HUES64 (cell line): ENCODE results near the gene LAMA3.

Experiments used
- H3K27ac ChIP-seq: 2 replicates; pipeline ENCODE4 v1.7.0; 2013; ENCODE audit warnings: low read depth, low read length, inconsistent platforms
- H3K27me3 ChIP-seq: 2 replicates; pipeline ENCODE4 v1.6.1; 2013; ENCODE audit warnings: mild to moderate bottlenecking, low read length; ENCODE audit not compliant: insufficient read depth
- H3K36me3 ChIP-seq: 2 replicates; pipeline ENCODE4 v1.6.1; 2013; ENCODE audit warnings: mild to moderate bottlenecking, low read length; ENCODE audit not compliant: insufficient read depth
- H3K4me1 ChIP-seq: 2 replicates; pipeline ENCODE4 v1.6.1; 2013; ENCODE audit warnings: mild to moderate bottlenecking, low read length, moderate library complexity; ENCODE audit not compliant: insufficient read depth
- H3K4me3 ChIP-seq: 2 replicates; pipeline ENCODE4 v1.5.1; 2013; ENCODE audit warnings: mild to moderate bottlenecking, low read length, moderate library complexity
- H3K9ac ChIP-seq: 2 replicates; pipeline ENCODE4 v1.6.1; 2013; ENCODE audit warnings: mild to moderate bottlenecking, low read depth, low read length
- H3K9me3 ChIP-seq: 2 replicates; pipeline ENCODE4 v1.6.1; 2013; ENCODE audit warnings: low read depth, low read length; ENCODE audit not compliant: insufficient read depth
- WGBS: fragments of 150-250, 120-280 bp; methylation state at CpG from one replicate; pipeline ENCODE4 v1.1.7; 2013; ENCODE audit warnings: missing lambda C conversion rate; 5-methylcytosine and 5-hydroxymethylcytosine counted together

The LAMA3 gene

DNA sequence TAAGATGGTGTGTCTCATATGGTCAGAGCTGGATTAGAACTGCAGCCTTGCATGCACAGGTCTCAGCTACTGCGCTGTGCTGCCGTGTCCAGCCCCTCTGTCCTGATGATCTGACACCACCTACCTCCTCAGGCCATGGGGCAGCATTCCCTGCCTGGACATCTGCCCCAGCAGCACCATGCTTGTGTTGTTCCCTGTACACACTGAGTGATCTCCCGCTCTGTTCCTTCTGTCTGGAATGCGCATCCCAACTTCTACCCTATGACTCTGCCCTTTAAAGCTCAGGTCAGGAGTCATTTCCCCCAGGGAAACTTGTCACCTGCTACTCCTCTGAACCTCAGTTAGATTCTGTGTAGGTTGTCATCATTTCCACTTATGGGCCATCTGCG is 167.9 kb downstream of the LAMA3 start:
- Histone ChIP-seq H3K4me3 (no peak overlapping the region), H3K9me3 (no peaks in the 10 kb centered on the region), H3K4me1 (peaks cover 13% of the 10 kb centered on the region), H3K36me3 (no peaks in the 10 kb centered on the region), H3K9ac (no peak overlapping the region), H3K27me3 (no peaks in the 10 kb centered on the region), H3K27ac (no peak overlapping the region)
- 97% methylated on average over 5 of the region's 5 CpGs for WGBS

DNA sequence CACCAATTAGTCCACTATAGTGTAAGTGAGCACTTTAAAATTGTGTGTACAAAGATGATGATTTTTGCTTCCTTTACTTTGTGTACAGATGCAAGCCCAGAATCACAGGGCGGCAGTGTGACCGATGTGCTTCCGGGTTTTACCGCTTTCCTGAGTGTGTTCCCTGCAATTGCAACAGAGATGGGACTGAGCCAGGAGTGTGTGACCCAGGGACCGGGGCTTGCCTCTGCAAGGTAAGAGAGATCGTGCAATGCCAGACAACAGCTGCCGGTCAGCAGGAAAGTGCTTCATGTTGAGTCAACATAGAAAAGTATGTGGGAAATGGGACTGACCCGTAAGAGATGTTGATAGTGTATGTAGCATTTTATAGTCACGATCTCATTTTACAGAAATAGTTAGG is 168.5 kb downstream of the LAMA3 start:
- Histone ChIP-seq H3K36me3 (no peaks in the 10 kb centered on the region), H3K9me3 (no peaks in the 10 kb centered on the region), H3K9ac (no peak overlapping the region), H3K4me1 (peaks cover 19% of the 10 kb centered on the region), H3K27me3 (no peaks in the 10 kb centered on the region), H3K27ac (no peak overlapping the region), H3K4me3 (no peak overlapping the region)
- 94% methylated on average over 9 of the region's 9 CpGs for WGBS

DNA sequence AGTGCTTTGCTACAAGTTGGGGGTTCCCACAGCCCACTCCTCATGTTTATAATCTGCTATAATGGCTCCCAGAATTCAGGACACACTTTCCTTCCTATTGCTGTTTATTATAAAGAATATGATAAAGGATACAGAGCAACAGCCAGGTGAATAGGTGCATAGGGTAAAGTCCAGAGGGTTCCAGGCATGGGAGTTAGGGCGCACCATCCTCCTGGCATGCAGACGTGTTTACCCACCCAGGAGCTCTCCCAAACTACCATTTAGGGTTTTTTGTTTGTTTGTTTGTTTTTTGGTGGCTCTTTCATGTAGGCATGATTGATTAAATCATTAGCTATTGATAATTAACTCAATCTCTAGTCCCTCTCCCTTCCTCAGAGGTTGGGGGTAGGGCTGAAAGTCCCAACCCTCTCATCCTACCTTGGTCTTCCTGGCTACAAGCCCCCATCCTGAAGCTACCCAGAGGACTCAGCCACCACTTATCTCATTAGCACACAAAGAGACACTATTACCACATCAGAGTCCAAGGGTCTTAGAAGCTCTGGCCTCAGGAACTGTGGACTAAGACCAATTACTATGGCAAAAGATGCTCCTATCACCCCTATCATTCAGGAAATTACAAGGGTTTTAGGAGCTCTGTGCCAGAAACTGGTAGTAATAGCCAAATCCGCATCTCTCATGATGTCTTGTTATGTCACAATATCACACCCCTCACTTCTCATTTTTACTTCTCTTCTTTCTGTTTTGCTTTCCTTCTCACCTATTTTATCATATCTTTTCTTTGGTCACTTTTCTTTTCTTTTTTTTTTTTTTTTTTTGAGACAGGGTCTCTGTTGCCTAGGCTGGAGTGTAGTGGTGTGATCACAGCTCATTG is 170.4 kb downstream of the LAMA3 start:
- Histone ChIP-seq H3K36me3 (no peaks in the 10 kb centered on the region), H3K9ac (no peak overlapping the region), H3K4me1 (peaks cover 22% of the 10 kb centered on the region), H3K4me3 (no peak overlapping the region), H3K27ac (no peak overlapping the region), H3K27me3 (no peaks in the 10 kb centered on the region), H3K9me3 (no peaks in the 10 kb centered on the region)
- 84% methylated on average over 2 of the region's 3 CpGs for WGBS

DNA sequence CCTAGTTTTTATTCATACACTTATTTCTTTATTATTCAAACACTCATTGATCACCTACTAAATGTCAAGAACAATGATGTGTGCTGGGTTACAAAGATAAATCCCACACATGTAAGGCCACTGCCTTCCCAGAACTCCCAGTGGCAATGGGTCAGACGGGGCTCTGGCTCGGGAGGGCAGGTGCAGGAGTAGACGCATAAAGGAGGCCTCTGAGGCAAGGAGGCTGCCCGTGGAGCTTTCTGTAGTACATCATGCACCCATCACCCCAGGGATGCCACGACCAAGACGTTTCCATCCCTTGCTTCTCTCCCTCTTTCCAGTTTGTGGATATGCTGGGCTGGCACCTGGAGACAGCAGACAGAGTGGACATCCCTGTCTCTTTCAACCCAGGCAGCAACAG is 172.1 kb downstream of the LAMA3 start:
- no peak overlapping the region for H3K9ac ChIP-seq
- H3K4me3 ChIP-seq = no peak overlapping the region
- H3K9me3 ChIP-seq = no peaks in the 10 kb centered on the region
- no peaks in the 10 kb centered on the region for H3K36me3 ChIP-seq
- no peaks in the 10 kb centered on the region for H3K27me3 ChIP-seq
- no peak overlapping the region for H3K27ac ChIP-seq
- WGBS = 69% methylated on average over 6 of the region's 6 CpGs
- H3K4me1 ChIP-seq = peaks cover 22% of the 10 kb centered on the region

DNA sequence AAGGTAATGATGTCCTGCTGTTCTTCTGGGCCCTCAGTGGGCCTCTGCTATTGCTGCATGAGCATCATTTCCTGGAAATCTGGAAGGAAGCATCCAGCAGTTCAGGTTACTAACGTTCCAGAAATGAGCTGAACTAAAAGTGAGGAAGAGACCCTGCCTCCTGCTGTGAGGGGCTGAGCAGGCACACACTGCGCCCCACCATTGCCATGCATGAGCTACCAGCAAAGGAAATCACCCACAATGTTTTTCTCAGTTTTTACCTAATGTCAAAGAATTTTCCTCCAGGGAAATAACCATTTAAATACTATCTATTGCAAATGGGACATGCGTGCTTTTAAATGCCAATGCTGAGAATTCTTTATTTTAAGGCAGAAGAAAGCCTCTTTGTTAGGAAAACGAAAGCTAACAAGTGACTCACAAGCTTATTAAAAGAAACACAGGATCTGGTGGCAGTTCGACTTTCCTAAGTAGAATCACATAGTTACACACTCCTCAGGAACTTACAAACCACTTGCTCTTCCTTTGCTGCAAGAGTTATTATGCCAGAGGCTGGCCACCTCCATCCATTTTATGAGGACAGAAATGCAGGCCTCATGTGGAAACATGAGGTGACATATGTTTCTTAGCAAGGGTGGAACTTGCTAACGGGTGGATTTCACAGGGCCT is 172.7 kb downstream of the LAMA3 start:
- H3K36me3 ChIP-seq = no peaks in the 10 kb centered on the region
- H3K27ac ChIP-seq = peak overlapping the region; percentile 26; the same call in 1 of the 2 replicates
- no peaks in the 10 kb centered on the region for H3K9me3 ChIP-seq
- H3K4me1 ChIP-seq = peaks cover 22% of the 10 kb centered on the region
- WGBS = 35% methylated on average over 6 of the region's 6 CpGs
- H3K9ac ChIP-seq = no peak overlapping the region
- no peaks in the 10 kb centered on the region for H3K27me3 ChIP-seq
- no peak overlapping the region for H3K4me3 ChIP-seq

DNA sequence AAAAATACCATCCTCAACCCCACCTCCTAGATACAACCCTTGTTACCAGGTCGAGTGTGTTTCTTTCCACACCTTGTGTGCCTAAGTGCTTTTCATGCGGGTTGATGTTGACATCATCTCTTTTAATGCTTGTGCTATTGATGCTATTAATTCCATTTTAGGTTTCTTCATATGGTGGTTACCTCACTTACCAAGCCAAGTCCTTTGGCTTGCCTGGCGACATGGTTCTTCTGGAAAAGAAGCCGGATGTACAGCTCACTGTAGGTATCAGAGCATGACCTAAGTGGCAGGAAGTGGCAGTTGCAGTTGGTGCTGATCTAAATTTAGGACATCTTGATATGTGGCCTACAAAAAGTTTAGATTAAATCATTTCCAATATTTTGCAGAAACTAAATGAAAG is 175.4 kb downstream of the LAMA3 start:
- no peak overlapping the region for H3K9ac ChIP-seq
- no peaks in the 10 kb centered on the region for H3K9me3 ChIP-seq
- H3K4me1 ChIP-seq = peaks cover 22% of the 10 kb centered on the region
- H3K27ac ChIP-seq = no peak overlapping the region
- no peaks in the 10 kb centered on the region for H3K27me3 ChIP-seq
- H3K36me3 ChIP-seq = no peaks in the 10 kb centered on the region
- WGBS = 95% methylated on average over 4 of the region's 4 CpGs
- H3K4me3 ChIP-seq = no peak overlapping the region

DNA sequence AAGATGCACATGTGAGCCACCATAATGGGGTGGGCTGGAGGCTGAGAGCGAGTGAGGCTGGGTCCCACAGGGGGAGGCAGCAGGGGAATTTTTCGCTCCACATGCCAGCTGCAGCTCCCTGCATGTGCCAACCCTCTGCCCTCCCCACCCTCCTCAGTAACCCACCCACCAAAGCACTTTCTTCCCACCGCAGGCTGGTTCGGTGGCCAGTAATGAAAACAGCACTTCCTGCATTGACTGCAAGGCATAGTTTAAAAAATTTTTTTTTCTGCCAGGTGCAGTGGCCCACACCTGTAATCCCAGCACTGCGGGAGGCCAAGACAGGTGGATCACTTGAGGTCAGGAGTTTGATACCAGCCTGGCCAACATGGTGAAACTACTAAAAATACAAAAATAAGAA is 177.8 kb downstream of the LAMA3 start:
- WGBS = 96% methylated on average over 5 of the region's 5 CpGs
- H3K4me3 ChIP-seq = no peak overlapping the region
- H3K27ac ChIP-seq = no peak overlapping the region
- no peak overlapping the region for H3K9ac ChIP-seq
- no peaks in the 10 kb centered on the region for H3K9me3 ChIP-seq
- no peaks in the 10 kb centered on the region for H3K36me3 ChIP-seq
- H3K4me1 ChIP-seq = peaks cover 11% of the 10 kb centered on the region
- H3K27me3 ChIP-seq = no peaks in the 10 kb centered on the region

DNA sequence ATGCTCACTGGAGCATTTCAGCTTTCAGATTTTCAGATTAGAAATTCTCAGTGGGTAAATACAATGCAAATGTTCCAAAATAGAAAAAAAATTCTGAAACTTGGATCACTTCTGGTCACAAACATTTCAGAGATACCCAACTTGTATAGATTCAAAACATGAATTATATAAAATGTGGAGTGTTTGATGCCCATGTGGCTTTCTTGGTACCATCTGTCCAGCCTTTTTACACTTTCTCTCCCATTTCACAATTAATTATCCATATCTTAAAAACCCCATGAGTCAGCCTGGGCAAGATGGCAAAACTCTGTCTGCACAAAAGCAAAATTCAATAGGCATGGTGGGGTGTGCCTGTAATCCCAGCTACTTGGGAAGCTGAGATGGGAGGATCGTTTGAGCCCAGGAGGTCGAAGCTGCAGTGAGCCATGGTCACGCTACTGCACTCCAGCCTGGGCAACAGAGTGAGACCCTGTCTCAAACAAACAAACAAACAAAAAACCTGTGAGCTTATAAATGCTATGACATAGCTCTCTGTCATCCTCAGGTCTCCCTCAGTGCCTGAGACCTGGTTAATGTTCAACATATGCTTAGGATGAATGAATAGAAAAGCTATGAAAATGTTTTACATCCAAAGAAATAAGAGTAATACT is 179.0 kb downstream of the LAMA3 start:
- peaks cover 5% of the 10 kb centered on the region; the same call in 1 of the 2 replicates for H3K4me1 ChIP-seq
- H3K9me3 ChIP-seq = no peaks in the 10 kb centered on the region
- H3K27me3 ChIP-seq = no peaks in the 10 kb centered on the region
- H3K4me3 ChIP-seq = no peak overlapping the region
- H3K9ac ChIP-seq = no peak overlapping the region
- 94% methylated on average over 3 of the region's 3 CpGs for WGBS
- no peaks in the 10 kb centered on the region for H3K36me3 ChIP-seq
- H3K27ac ChIP-seq = no peak overlapping the region

DNA sequence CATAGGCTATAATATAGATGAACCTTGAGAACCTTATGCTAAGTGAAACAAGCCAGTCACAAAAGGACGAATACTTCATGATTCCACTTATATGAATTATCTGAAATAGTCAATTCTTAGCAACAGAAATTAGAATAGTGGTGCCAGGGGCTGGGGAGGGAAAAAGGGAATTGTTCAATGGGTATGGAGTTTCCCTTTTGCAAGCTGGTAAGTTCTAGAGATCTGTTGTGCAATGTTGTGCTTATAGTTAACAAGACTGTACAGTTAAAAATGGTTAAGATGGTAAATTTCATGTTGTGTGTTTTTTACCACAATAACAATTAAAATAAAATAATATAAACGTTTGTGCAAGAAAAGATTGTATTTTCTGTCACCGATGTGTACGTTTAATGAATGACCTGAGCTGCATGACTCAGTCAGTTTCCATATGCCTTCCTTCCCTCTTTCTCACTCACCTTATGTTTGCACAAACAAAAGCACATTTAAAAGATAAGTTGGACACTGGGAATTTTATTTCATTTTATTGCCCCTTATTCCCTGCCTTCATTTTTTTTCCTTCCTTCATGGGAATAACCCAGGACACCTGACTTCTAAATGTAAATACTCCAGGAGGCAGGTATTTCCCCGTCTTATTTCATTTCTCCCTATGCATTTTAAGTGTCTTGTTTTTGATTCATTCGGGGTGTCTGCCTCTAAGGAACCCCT is 181.6 kb downstream of the LAMA3 start:
- Histone ChIP-seq H3K9ac (no peak overlapping the region), H3K9me3 (no peaks in the 10 kb centered on the region), H3K27me3 (no peaks in the 10 kb centered on the region), H3K4me3 (no peak overlapping the region), H3K36me3 (no peaks in the 10 kb centered on the region), H3K4me1 (peaks cover 5% of the 10 kb centered on the region; the same call in 1 of the 2 replicates), H3K27ac (no peak overlapping the region)
- WGBS = 87% methylated on average over 5 of the region's 6 CpGs

DNA sequence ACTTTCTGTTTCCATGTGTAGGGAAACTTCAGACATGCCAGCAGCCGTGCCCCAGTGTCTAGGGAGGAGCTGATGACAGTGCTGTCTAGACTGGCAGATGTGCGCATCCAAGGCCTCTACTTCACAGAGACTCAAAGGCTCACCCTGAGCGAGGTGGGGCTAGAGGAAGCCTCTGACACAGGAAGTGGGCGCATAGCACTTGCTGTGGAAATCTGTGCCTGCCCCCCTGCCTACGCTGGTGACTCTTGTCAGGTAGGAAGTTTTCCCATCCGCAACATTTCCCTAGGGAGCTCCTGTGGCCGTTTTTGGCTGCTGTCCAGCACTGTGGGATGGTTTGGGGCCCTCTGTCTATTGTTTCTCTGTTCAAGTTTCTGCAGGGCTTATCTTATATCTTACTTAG is 182.2 kb downstream of the LAMA3 start:
- H3K4me3 ChIP-seq = no peak overlapping the region
- no peak overlapping the region for H3K9ac ChIP-seq
- no peak overlapping the region for H3K27ac ChIP-seq

More for the DNA sequence above, 182.2 kb downstream of the LAMA3 start:
- 85% methylated on average over 7 of the region's 7 CpGs for WGBS
- peaks cover 5% of the 10 kb centered on the region; the same call in 1 of the 2 replicates for H3K4me1 ChIP-seq
- H3K36me3 ChIP-seq = no peaks in the 10 kb centered on the region
- H3K9me3 ChIP-seq = no peaks in the 10 kb centered on the region
- no peaks in the 10 kb centered on the region for H3K27me3 ChIP-seq
